Mesendoderm (in vitro differentiated cells): ENCODE measurements around the gene XXYLT1.

Experiments
- DNase-seq: peaks from one replicate; pipeline ENCODE4 v3.0.0; 2013
- H2AK5ac ChIP-seq: 2 replicates; pipeline ENCODE4 v1.6.1; 2013; ENCODE audit warnings: low read length, inconsistent platforms
- H2BK120ac ChIP-seq: 2 replicates; pipeline ENCODE4 v1.6.1; 2013; ENCODE audit warnings: low read depth, mild to moderate bottlenecking, low read length, moderate library complexity, mixed read lengths
- H2BK15ac ChIP-seq: replicated peaks from 2 replicates; pipeline ENCODE4 v1.6.1; 2013; ENCODE audit warnings: low read depth, mild to moderate bottlenecking, moderate library complexity
- H2BK5ac ChIP-seq: 2 replicates; pipeline ENCODE4 v1.6.1; 2013; ENCODE audit warnings: low read length, inconsistent platforms
- H3K18ac ChIP-seq: 2 replicates; pipeline ENCODE4 v1.6.1; 2013; ENCODE audit warnings: mild to moderate bottlenecking, low read length, mixed read lengths
- H3K23ac ChIP-seq: one replicate; pipeline ENCODE4 v1.6.1; 2013; ENCODE audit warnings: low read length
- H3K27ac ChIP-seq: 2 replicates; pipeline ENCODE4 v1.5.1; 2013; ENCODE audit warnings: low read depth, mild to moderate bottlenecking, inconsistent platforms, low read length, moderate library complexity
- H3K27me3 ChIP-seq: 2 replicates; pipeline ENCODE4 v1.6.1; 2013; ENCODE audit warnings: low read length, control low read depth, mild to moderate bottlenecking, inconsistent platforms; ENCODE audit not compliant: insufficient read depth, poor library complexity
- H3K36me3 ChIP-seq: 2 replicates; pipeline ENCODE4 v1.6.1; 2013; ENCODE audit warnings: low read length, inconsistent platforms; ENCODE audit not compliant: control insufficient read depth, insufficient read depth
- H3K4ac ChIP-seq: one replicate; pipeline ENCODE4 v1.6.1; 2013; ENCODE audit warnings: low read depth, mild to moderate bottlenecking, low read length, moderate library complexity
- H3K4me1 ChIP-seq: 2 replicates; pipeline ENCODE4 v1.6.1; 2013; ENCODE audit warnings: low read depth, low read length, inconsistent platforms; ENCODE audit not compliant: control insufficient read depth
- H3K4me2 ChIP-seq: 2 replicates; pipeline ENCODE4 v1.6.1; 2013; ENCODE audit warnings: low read length
- H3K4me3 ChIP-seq: 2 replicates; pipeline ENCODE4 v1.5.1; 2013; ENCODE audit warnings: mild to moderate bottlenecking, low read length
- H3K56ac ChIP-seq: one replicate; pipeline ENCODE4 v1.6.1; 2013; ENCODE audit warnings: low read length
- H3K79me1 ChIP-seq: 2 replicates; pipeline ENCODE4 v1.6.1; 2013; ENCODE audit warnings: low read length, inconsistent platforms
- H3K79me2 ChIP-seq: 2 replicates; pipeline ENCODE4 v1.6.1; 2013; ENCODE audit warnings: mild to moderate bottlenecking, low read length; ENCODE audit not compliant: control insufficient read depth, insufficient read depth
- H3K9ac ChIP-seq: 2 replicates; pipeline ENCODE4 v1.6.1; 2013; ENCODE audit warnings: low read length, inconsistent platforms
- H4K5ac ChIP-seq: one replicate; pipeline ENCODE4 v1.6.1; 2013; ENCODE audit warnings: low read length
- H4K8ac ChIP-seq: one replicate; pipeline ENCODE4 v1.6.1; 2013; ENCODE audit warnings: low read depth, mild to moderate bottlenecking, control low read depth, low read length, moderate library complexity
- WGBS: extraction: QIAGEN DNeasy Blood & Tissue Kit; methylation state at CpG from one replicate; pipeline ENCODE4 v1.1.7; 2013; ENCODE audit warnings: low lambda C conversion rate, missing lambda C conversion rate; ENCODE audit not compliant: insufficient coverage; ENCODE audit errors: extremely low coverage; 5-methylcytosine and 5-hydroxymethylcytosine counted together

Gene XXYLT1

GRCh38 chr3:195169011-195169649, 101.8 kb downstream of the XXYLT1 start:
- Histone ChIP-seq H3K79me2 (no peaks in the 10 kb centered on the region), H3K23ac (no peak overlapping the region), H3K4me2 (no peak overlapping the region), H3K4me1 (peaks cover 15% of the 10 kb centered on the region), H3K9ac (no peak overlapping the region), H2BK15ac (no peak overlapping the region), H3K4ac (no peak overlapping the region), H2AK5ac (no peak overlapping the region), H4K5ac (no peak overlapping the region), H2BK5ac (no peak overlapping the region), H3K27me3 (no peaks in the 10 kb centered on the region), H3K79me1 (peaks cover 6% of the 10 kb centered on the region), H3K27ac (no peak overlapping the region), H3K4me3 (no peak overlapping the region), H3K36me3 (no peaks in the 10 kb centered on the region), H3K18ac (no peak overlapping the region), H3K56ac (no peak overlapping the region), H2BK120ac (no peak overlapping the region), H4K8ac (no peak overlapping the region)
- DNase-seq, result no peak
- no CpG with 5 or more reads among the region's 23 CpGs for WGBS

- WGBS, result no CpG with 5 or more reads among the region's 6 CpGs
- Histone ChIP-seq H3K9ac (no peak overlapping the region), H3K56ac (no peak overlapping the region), H3K4me3 (no peak overlapping the region), H3K79me1 (peaks cover 6% of the 10 kb centered on the region), H3K4ac (no peak overlapping the region), H2BK5ac (no peak overlapping the region), H2BK15ac (no peak overlapping the region), H3K4me1 (peaks cover 13% of the 10 kb centered on the region), H3K18ac (no peak overlapping the region), H3K27me3 (no peaks in the 10 kb centered on the region), H3K27ac (no peak overlapping the region), H2BK120ac (no peak overlapping the region), H3K23ac (no peak overlapping the region), H3K4me2 (no peak overlapping the region), H3K36me3 (no peaks in the 10 kb centered on the region), H3K79me2 (no peaks in the 10 kb centered on the region), H2AK5ac (no peak overlapping the region), H4K8ac (no peak overlapping the region), H4K5ac (no peak overlapping the region)
- DNase-seq, result no peak
Observed at GRCh38 chr3:195168009-195168762, 102.8 kb downstream of the XXYLT1 start.

- Histone ChIP-seq H4K8ac (no peak overlapping the region), H3K36me3 (no peaks in the 10 kb centered on the region), H3K56ac (no peak overlapping the region), H3K27ac (no peak overlapping the region), H2AK5ac (no peak overlapping the region), H3K4ac (no peak overlapping the region), H4K5ac (no peak overlapping the region), H3K23ac (no peak overlapping the region), H3K79me1 (peaks cover 6% of the 10 kb centered on the region), H2BK120ac (no peak overlapping the region), H3K79me2 (no peaks in the 10 kb centered on the region), H3K4me2 (no peak overlapping the region), H3K4me1 (no peaks in the 10 kb centered on the region), H3K9ac (no peak overlapping the region), H2BK5ac (no peak overlapping the region), H3K4me3 (no peak overlapping the region), H3K27me3 (no peaks in the 10 kb centered on the region), H2BK15ac (no peak overlapping the region), H3K18ac (no peak overlapping the region)
- no peak for DNase-seq
- WGBS, result no CpG with 5 or more reads among the region's 1 CpG
Observed at GRCh38 chr3:195165790-195166189, 105.2 kb downstream of the XXYLT1 start.

GRCh38 chr3:195165265-195165609, 105.7 kb downstream of the XXYLT1 start:
- no peak overlapping the region for H3K23ac ChIP-seq
- no peaks in the 10 kb centered on the region for H3K36me3 ChIP-seq
- WGBS, result no CpG with 5 or more reads among the region's 7 CpGs
- no peak overlapping the region for H3K4me2 ChIP-seq
- H2AK5ac ChIP-seq, result no peak overlapping the region
- no peak overlapping the region for H3K56ac ChIP-seq
- DNase-seq, result no peak
- no peaks in the 10 kb centered on the region for H3K27me3 ChIP-seq
- no peak overlapping the region for H2BK120ac ChIP-seq
- H3K4me1 ChIP-seq, result no peaks in the 10 kb centered on the region
- H3K27ac ChIP-seq, result no peak overlapping the region
- no peak overlapping the region for H4K8ac ChIP-seq
- H3K79me2 ChIP-seq, result no peaks in the 10 kb centered on the region
- H2BK5ac ChIP-seq, result no peak overlapping the region
- no peak overlapping the region for H4K5ac ChIP-seq
- no peak overlapping the region for H3K9ac ChIP-seq
- H3K18ac ChIP-seq, result no peak overlapping the region
- no peak overlapping the region for H3K4me3 ChIP-seq
- H2BK15ac ChIP-seq, result no peak overlapping the region
- H3K4ac ChIP-seq, result no peak overlapping the region
- H3K79me1 ChIP-seq, result peaks cover 5% of the 10 kb centered on the region

- H3K23ac ChIP-seq, result no peak overlapping the region
- WGBS, result no CpG with 5 or more reads among the region's 6 CpGs
Observed at GRCh38 chr3:195164573-195165264, 106.2 kb downstream of the XXYLT1 start.

More at GRCh38 chr3:195164573-195165264, 106.2 kb downstream of the XXYLT1 start:
- no peak for DNase-seq
- Histone ChIP-seq H3K27me3 (no peaks in the 10 kb centered on the region), H2BK120ac (no peak overlapping the region), H3K18ac (no peak overlapping the region), H3K27ac (no peak overlapping the region), H2BK15ac (no peak overlapping the region), H2AK5ac (no peak overlapping the region), H3K79me1 (peaks cover 5% of the 10 kb centered on the region), H3K9ac (no peak overlapping the region), H3K4ac (no peak overlapping the region), H3K79me2 (no peaks in the 10 kb centered on the region), H3K4me1 (no peaks in the 10 kb centered on the region), H2BK5ac (no peak overlapping the region), H4K5ac (no peak overlapping the region), H3K36me3 (no peaks in the 10 kb centered on the region), H4K8ac (no peak overlapping the region), H3K4me3 (no peak overlapping the region), H3K56ac (no peak overlapping the region), H3K4me2 (no peak overlapping the region)
